Neural cell (in vitro differentiated cells): Measurements from ENCODE around the gene ABCC9. TPM values are rescaled to one million over a fixed set of nuclear protein-coding genes. Genes with fewer than 3 reads are reported as not detected.

ENCODE experiments used
- H2AFZ ChIP-seq: fragments of 200-600, 300-800 bp; sonication (generic), shearing (Covaris generic); 2 replicates; pipeline ENCODE4 v1.6.0; 2014; ENCODE audit warnings: low read depth, mild to moderate bottlenecking, antibody characterized with exemption, low read length, moderate library complexity
- H3F3A ChIP-seq: fragments of 200-600 bp; shearing (Covaris generic); 2 replicates; pipeline ENCODE4 v1.6.1; 2016; ENCODE audit warnings: mild to moderate bottlenecking, moderate library complexity, mixed read lengths, antibody characterized with exemption, low read length; ENCODE audit not compliant: insufficient read depth, poor library complexity, severe bottlenecking
- H3K27ac ChIP-seq: fragments of 200-600, 300-800 bp; sonication (generic), shearing (Covaris generic); 2 replicates; pipeline ENCODE4 v1.5.1; 2014; ENCODE audit warnings: mild to moderate bottlenecking, low read length, moderate library complexity
- H3K27me3 ChIP-seq: fragments of 300-800, 200-600 bp; sonication (generic), shearing (Covaris generic); 2 replicates; pipeline ENCODE4 v1.6.0; 2014; ENCODE audit warnings: mild to moderate bottlenecking, low read depth, low read length, moderate library complexity; ENCODE audit not compliant: insufficient read depth
- H3K36me3 ChIP-seq: fragments of 300-800, 200-600 bp; sonication (generic), shearing (Covaris generic); 2 replicates; pipeline ENCODE4 v1.5.1; 2014; ENCODE audit warnings: mild to moderate bottlenecking, antibody characterized with exemption, low read length, moderate library complexity; ENCODE audit not compliant: insufficient read depth
- H3K4me2 ChIP-seq: fragments of 300-800, 200-600 bp; sonication (generic), shearing (Covaris generic); 2 replicates; pipeline ENCODE4 v1.6.0; 2014; ENCODE audit warnings: mild to moderate bottlenecking, low read length
- H3K4me3 ChIP-seq: fragments of 300-800, 200-600 bp; sonication (generic), shearing (Covaris generic); 2 replicates; pipeline ENCODE4 v1.5.1; 2014; ENCODE audit warnings: mild to moderate bottlenecking, low read length, moderate library complexity
- H3K79me2 ChIP-seq: fragments of 200-600 bp; shearing (Covaris generic); replicated peaks from 2 replicates; pipeline ENCODE4 v1.6.0; 2014; ENCODE audit warnings: mild to moderate bottlenecking, low read length, moderate library complexity; ENCODE audit not compliant: insufficient read depth
- H3K9ac ChIP-seq: fragments of 300-800, 200-600 bp; sonication (generic), shearing (Covaris generic); 2 replicates; pipeline ENCODE4 v1.6.1; 2016; ENCODE audit warnings: mild to moderate bottlenecking, low read length, mixed read lengths
- H3K9me2 ChIP-seq: fragments of 200-600 bp; shearing (Covaris generic); 2 replicates; pipeline ENCODE4 v1.6.1; 2016; ENCODE audit warnings: mild to moderate bottlenecking, low read length, mixed read lengths; ENCODE audit not compliant: insufficient read depth
- H3K9me3 ChIP-seq: fragments of 200-600, 300-800 bp; sonication (generic), shearing (Covaris generic); 2 replicates; pipeline ENCODE4 v1.6.1; 2016; ENCODE audit warnings: mild to moderate bottlenecking, mixed run types, low read length, moderate library complexity, mixed read lengths
- H4K20me1 ChIP-seq: fragments of 200-600 bp; shearing (Covaris generic); 2 replicates; pipeline ENCODE4 v1.6.1; 2016; ENCODE audit warnings: mild to moderate bottlenecking, mixed run types; ENCODE audit not compliant: insufficient read depth
- CTCF ChIP-seq: fragments of 450-650 bp; IDR thresholded peaks from 2 replicates; pipeline ENCODE4 v1.5.1; 2014; ENCODE audit warnings: antibody characterized with exemption, mild to moderate bottlenecking, moderate library complexity; ENCODE audit not compliant: poor library complexity, severe bottlenecking
- EP300 ChIP-seq: fragments of 450-650 bp; conservative IDR thresholded peaks from 2 replicates; pipeline ENCODE4 v1.6.1; 2014; ENCODE audit warnings: antibody characterized with exemption, mild to moderate bottlenecking, moderate library complexity; ENCODE audit not compliant: poor library complexity, severe bottlenecking
- EZH2 ChIP-seq: fragments of 200-600, 300-800 bp; shearing (Covaris generic), sonication (generic); IDR thresholded peaks from 2 replicates; pipeline ENCODE4 v1.6.1; 2014; ENCODE audit warnings: antibody characterized with exemption, low read length, borderline replicate concordance, mild to moderate bottlenecking; ENCODE audit not compliant: insufficient read depth, poor library complexity, severe bottlenecking
- MXI1 ChIP-seq: fragments of 450-650 bp; conservative IDR thresholded peaks from 2 replicates; pipeline ENCODE4 v1.6.1; 2014; ENCODE audit warnings: antibody characterized with exemption, mild to moderate bottlenecking; ENCODE audit not compliant: poor library complexity, severe bottlenecking
- POLR2AphosphoS5 ChIP-seq: IDR thresholded peaks from 2 replicates; pipeline ENCODE4 v1.6.1; 2012
- RAD21 ChIP-seq: fragments of 450-650 bp; conservative IDR thresholded peaks from 2 replicates; pipeline ENCODE4 v1.6.1; 2014; ENCODE audit warnings: antibody characterized with exemption, mild to moderate bottlenecking, moderate library complexity
- REST ChIP-seq: IDR thresholded peaks from 2 replicates; pipeline ENCODE4 v1.6.1; 2012; ENCODE audit warnings: borderline replicate concordance
- SMC3 ChIP-seq: fragments of 450-650 bp; conservative IDR thresholded peaks from 2 replicates; pipeline ENCODE4 v1.6.1; 2014; ENCODE audit warnings: antibody characterized with exemption, mild to moderate bottlenecking, moderate library complexity; ENCODE audit not compliant: poor library complexity
- TAF1 ChIP-seq: IDR thresholded peaks from 2 replicates; pipeline ENCODE4 v1.6.1; 2012; ENCODE audit warnings: low read depth
- polyA plus RNA-seq: library from polyadenylated mRNA; depleted of rRNA; stranded (reverse); fragments of >200 nt; gene quantifications from 2 replicates; pipeline ENCODE4 v1.2.3, GENCODE V29; 2014

ABCC9 gene
- polyA plus RNA-seq, 1 donor from 2014 or later: 0.32 TPM

DNA sequence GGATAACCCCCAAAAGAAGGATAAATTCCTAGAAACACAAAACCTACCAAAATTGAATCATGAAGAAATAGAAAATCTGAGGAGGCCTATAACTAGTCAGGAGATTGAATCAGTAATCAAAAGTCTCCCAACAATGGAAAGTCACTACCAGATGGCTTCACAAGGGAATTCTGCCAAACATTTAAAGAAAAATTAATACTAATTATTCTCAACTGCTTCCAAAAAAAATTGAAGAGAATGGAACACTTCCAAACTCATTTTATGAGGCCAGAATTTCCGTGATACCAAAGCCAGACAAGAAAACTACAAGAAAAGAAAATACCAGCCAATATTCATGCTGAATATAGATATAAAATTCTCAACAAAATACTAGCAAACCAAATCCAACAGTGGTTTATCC, 7.8 kb upstream of the ABCC9 start:
- peaks cover 5% of the 10 kb centered on the region for H3K9me3 ChIP-seq
- no peaks in the 10 kb centered on the region for H3F3A ChIP-seq
- no peaks in the 10 kb centered on the region for H3K79me2 ChIP-seq
- H3K9me2 ChIP-seq: no peaks in the 10 kb centered on the region
- no peaks in the 10 kb centered on the region for H3K27me3 ChIP-seq
- H3K4me2 ChIP-seq: no peak overlapping the region
- no peak overlapping the region for H2AFZ ChIP-seq
- H3K36me3 ChIP-seq: no peaks in the 10 kb centered on the region
- TF ChIP-seq REST: no peak
- no peak for TF ChIP-seq POLR2AphosphoS5
- no peak for TF ChIP-seq RAD21
- no peak for TF ChIP-seq SMC3
- no peak for TF ChIP-seq EP300
- TF ChIP-seq MXI1: no peak
- no peak for TF ChIP-seq TAF1
- TF ChIP-seq EZH2: no peak
- TF ChIP-seq CTCF: no peak
- no peak overlapping the region for H3K27ac ChIP-seq
- H3K4me3 ChIP-seq: no peak overlapping the region
- H4K20me1 ChIP-seq: no peaks in the 10 kb centered on the region
- H3K9ac ChIP-seq: no peak overlapping the region

GRCh38 chr12:21946983-21947382, 5.8 kb upstream of the ABCC9 start:
- Histone ChIP-seq H3K27ac (no peak overlapping the region), H3K36me3 (no peaks in the 10 kb centered on the region), H3K4me3 (no peak overlapping the region), H4K20me1 (no peaks in the 10 kb centered on the region), H3K9me2 (no peaks in the 10 kb centered on the region), H3K27me3 (peaks cover 8% of the 10 kb centered on the region), H3K4me2 (no peak overlapping the region), H2AFZ (no peak overlapping the region), H3K9ac (no peak overlapping the region), H3F3A (no peaks in the 10 kb centered on the region), H3K9me3 (peaks cover 5% of the 10 kb centered on the region), H3K79me2 (no peaks in the 10 kb centered on the region)
- no peak for TF ChIP-seq POLR2AphosphoS5
- TF ChIP-seq SMC3: no peak
- TF ChIP-seq CTCF: no peak
- no peak for TF ChIP-seq EP300
- no peak for TF ChIP-seq TAF1
- TF ChIP-seq RAD21: no peak
